HG02943 (cell line): Measurements from ENCODE around the gene SHROOM4.

ENCODE experiments used
- ATAC-seq: cut with Tn5 transposase; IDR thresholded peaks from one replicate; pipeline ENCODE4 v1.9.1; 2021; ENCODE audit warnings: mild to moderate bottlenecking, low read depth, moderate library complexity; ENCODE audit not compliant: unreplicated experiment

The SHROOM4 gene

DNA sequence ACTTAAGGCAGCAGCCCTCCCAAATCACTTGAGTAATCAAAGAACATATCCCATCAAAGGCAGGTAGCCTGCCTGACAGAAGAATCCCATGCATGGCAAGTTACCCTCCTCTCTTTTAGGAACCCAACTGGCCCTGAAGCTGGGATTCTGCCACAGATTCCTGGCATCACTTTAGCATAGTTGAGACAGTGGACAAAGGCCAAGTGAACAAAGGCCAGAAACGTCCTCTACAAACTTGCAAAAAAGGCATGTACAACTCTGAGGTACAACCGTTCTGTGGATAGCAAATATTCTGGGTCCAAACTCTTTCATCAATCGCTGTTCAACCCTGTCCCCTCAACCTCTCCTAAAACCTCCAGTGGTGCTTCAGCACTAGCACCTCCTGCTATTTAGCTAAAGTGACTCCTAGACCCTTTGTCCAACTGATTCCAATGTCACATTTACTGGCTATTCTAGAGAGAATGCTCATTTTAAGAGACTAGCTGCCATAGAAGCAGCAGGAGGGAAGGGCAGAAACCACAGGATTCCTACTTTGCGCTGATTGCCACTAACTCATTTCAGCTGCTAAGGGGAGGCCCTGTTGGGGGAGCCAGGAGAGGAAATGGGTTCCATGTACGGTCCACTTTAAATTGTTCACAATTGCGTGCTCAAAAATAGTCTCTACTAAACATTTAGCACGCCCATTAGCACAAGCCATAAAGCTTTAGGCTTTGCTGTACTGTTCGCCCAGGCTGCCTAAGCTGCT is 105.9 kb downstream of the SHROOM4 start:
- ATAC-seq: no peak

DNA sequence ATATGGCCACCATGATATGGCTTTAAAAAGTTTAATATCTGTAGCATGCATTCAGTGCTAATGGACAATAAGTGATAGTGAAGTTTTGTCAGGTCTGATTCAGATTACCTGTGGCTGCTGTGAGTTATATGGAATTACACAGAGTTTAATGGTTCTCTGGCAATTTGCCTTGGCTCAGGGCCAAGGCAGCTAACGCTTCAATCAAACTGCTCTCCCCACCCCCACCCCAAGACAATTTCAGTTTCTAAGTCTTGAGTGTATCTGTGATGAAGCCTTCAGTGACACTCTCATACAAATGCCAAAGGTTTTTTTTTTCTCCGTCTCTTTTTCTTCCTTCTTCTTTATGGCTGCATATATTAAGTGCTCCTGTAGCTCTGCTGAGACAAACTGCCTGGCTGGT is 106.6 kb downstream of the SHROOM4 start:
- no peak for ATAC-seq

- no peak for ATAC-seq
Observed at GRCh38 chrX:50705042-50705441, 109.0 kb downstream of the SHROOM4 start.

- ATAC-seq: no peak
Observed at GRCh38 chrX:50704360-50704759, 109.6 kb downstream of the SHROOM4 start.

DNA sequence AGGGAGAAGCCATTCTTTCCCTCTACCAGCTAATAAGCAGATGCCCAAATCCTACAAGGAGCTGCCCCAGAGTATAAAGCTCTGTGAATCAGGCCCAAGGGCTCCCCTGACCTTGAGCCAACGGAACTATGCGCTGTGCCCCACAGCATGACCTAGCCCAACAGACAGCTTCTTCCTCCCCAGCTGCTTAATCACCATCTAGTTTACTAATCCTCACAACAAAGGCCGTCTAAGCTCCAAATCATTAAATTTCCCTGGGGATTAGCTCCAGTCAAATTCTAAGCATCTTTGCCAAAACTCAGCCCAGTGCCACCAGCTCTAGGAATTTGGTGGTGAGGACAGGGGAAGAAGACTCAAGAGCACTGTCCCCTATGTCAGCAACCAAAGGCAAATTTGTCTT is 113.1 kb downstream of the SHROOM4 start:
- no peak for ATAC-seq

DNA sequence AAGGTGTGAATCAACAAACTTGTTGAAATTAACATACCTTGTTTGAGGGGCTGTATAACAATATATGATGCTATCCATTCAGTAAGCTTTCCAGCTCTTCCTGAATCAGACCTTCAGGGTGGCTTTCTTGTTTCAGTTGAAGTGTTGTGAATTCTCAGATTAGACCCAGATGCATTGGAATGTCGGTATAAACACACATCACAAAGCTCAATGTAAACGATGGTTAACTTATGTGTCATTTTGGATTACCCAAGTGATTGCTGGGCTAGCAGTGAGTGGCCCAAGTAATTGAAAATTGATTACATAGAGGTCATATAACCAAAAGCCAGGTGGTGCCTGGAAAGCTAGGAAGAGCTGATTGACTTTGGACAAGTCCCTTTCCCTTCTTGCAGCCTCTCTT is 115.0 kb downstream of the SHROOM4 start:
- no peak for ATAC-seq

DNA sequence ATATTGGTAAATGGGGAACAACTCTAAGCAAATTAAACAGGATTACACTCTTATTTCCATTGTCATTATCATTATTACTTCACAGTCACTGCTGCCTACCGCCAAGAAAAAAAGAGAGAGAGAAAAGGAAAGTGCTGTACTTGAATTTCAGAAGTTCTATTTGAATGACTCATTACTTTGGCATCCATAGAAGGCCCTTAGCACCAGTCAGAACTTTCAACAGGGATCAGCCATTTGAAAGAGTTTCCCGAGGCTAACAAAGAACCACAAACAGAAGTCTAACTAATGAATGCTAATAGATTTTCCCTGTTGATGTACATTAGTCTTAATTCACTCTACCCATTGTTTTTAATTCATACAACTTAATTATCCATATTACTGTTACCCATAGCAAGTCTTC is 116.3 kb downstream of the SHROOM4 start:
- ATAC-seq: no peak

GRCh38 chrX:50691820-50692219 is 122.2 kb downstream of the SHROOM4 start:
- ATAC-seq: peak; percentile 88

DNA sequence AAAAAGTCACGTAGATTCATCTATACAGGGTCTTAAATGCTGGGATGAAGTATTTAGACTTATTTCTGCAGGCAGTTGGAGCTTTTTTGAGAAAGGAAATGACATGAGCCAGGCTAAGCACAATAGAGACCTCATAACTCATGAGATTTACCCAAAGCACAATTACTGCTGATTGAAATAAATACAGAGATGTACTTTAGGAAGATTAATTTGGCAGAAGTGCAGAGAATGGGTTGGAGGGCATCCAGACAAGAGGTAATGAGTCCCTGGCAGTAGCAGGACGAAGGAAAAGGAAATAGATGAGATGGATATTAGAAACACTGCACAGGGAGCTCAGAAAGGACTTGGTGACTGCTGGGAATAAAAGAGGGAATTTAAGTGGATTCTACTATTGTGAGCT is 129.1 kb downstream of the SHROOM4 start:
- no peak for ATAC-seq

DNA sequence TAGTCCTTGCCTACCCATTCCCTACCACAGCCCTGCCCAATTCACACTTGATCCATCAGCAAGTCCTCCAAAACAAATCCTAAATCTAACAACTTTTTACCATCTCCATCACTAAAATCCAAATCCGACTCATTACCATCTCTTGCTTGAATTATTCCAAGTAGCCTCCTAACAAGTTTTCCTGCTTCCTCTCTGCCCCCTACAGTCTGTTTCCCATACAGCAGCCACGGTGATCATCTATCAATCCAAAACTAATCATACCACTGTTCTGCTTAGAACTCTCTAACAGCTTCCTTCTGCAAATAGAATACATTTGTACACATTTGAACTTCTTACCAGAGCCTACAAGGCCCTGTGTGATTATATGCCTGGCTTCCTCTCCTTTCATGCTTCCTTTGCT is 133.0 kb downstream of the SHROOM4 start:
- no peak for ATAC-seq

- no peak for ATAC-seq
Observed at GRCh38 chrX:50677789-50678188, 136.2 kb downstream of the SHROOM4 start.

DNA sequence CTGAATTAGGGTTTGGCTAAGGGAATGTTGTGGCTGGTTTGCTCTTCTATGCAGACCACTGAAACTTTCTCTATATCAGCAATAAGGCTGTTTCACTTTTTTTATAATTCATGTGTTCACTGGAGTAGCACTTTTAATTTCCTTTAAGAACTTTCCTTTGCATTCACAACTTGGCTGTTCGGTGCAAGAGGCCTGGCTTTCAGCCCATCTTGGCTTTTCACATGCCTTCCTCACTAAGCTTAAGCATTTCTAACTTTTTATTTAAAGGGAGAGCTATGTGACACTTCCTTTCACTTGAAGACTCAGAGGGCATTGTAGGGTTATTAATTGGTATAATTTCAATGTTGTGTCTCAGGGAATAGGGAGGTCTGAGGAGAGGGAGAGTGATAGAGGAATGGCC is 142.3 kb downstream of the SHROOM4 start:
- no peak for ATAC-seq

DNA sequence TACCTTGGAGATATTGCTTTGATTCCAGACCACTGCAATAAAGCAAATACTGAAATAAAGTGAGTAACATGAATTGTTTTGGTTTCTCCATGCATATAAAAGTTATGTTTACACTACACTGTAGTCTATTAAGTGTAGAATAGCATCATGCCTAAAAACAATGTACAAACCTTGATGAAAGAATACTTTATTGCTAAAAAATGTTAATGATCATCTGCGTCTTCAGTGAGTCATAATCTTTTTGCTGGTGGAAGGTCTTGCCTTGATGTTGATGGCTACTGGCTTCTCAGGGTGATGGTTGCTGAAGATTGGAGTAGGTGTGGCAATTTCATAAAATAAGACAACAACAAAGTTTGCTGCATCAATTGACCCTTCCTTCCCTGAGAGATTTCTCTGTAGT is 145.1 kb downstream of the SHROOM4 start:
- no peak for ATAC-seq

GRCh38 chrX:50648156-50648555 is 165.8 kb downstream of the SHROOM4 start:
- no peak for ATAC-seq

DNA sequence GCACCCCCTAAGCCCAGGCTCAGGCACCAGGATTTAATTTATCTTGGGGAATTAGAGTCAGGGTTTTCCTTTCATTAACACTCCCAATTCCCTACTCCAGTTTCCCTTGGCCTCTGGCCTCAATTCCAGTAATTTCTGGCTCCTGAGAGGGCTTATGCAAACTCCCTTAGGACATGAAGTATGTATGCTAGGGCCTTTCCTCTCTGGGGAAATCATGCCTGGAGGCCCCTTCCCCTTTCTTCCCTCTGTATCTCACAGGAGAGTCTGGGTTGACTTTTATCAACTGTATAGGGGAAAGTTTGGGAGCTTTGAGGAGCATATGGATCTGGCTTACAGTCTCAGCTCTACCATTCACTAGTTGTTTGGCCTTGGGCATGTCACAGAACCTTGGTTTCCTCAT is 169.5 kb downstream of the SHROOM4 start:
- no peak for ATAC-seq

DNA sequence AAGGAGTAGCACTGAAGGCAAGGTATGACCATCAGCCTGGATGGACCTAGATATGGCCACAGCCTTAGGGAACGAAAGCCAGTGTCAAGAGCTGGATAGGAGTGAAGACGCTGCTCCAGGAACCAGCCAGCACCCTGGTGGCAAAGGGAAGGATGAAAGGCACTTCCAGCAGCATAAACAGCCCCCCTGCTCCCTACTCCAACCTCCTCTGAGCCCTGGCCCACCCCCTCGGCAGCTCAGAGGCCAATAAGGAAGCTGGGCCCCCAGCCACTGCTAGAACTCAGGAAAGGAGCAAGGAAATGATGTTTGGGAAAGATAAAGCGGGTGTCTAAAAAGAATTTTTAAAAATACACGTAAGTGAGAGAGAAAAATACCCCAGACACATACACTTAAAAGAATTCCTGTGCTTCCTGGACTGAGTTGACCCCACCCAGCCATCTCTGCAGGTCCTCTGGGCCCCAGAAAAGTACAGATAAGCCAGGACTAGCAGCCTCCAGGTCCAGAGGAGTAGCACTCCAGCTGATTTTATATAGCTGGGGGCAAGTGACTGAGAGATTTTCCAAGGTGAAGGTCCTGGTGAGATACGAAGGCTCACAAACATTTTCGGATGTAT is 170.4 kb downstream of the SHROOM4 start:
- ATAC-seq: no peak

DNA sequence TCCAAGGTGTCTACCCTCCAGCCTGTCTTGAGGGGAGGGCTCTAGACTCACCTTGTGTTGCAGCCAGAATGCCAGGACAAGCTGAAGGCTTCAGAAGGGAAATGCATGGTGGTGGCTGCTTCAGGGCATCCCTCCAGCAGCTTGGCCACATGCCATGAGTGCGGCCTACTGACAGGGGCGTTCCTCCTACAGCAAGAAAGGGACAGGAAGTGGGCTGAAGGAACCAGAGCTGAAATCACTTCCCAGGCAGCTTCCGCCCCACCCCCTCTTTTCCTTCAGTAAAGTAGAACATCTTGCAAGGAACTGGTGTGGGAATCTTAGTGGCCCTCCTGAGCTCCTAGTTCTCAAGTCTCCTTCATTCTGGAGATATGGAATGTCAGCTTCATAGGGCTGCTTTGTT is 175.9 kb downstream of the SHROOM4 start:
- ATAC-seq: no peak

DNA sequence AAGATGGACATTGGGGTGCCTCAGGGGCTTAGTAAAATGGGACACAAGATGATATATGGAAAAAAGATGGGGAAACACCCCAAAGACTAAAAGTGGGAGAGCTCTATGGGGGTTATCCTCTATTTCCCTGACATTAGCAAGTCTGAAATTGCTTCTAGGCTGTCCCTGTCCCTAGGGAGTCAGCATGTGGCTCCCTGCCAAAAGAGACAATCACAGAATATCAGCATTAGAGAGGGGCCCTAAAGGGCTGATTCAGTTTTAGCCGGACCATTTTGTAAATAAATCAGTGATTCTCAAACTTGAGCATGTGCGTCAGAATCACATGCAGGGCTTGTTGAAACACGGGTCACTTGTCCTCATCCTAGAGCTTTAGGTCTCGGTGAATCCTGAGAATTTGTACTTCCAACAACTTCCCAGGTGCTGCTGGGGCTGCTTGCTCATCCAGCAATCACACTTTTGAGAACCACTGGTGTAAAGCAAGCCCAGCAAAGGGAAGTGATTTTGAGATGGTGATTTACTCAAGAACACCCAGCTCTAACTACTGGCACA is 178.1 kb downstream of the SHROOM4 start:
- ATAC-seq: no peak

DNA sequence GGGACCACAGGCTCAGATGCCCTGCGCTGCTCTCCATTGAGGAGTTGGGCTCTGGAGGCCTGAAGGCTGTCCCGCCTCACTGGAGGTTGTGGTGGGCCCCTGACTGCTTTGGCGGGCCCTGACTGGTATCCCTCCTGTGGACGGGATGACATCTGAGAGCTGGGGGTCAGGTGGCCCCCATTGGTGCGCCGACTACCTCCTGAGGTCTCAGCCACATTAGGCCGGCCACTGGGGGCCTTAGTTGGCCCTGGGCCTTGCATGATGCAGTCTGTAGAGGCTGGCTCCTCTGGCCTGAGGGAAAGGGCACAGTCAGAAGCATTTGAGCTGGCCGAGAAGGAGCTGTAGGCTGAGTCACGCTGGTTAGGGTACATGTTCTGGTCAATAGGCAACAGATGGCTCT is 178.8 kb downstream of the SHROOM4 start:
- ATAC-seq: no peak

DNA sequence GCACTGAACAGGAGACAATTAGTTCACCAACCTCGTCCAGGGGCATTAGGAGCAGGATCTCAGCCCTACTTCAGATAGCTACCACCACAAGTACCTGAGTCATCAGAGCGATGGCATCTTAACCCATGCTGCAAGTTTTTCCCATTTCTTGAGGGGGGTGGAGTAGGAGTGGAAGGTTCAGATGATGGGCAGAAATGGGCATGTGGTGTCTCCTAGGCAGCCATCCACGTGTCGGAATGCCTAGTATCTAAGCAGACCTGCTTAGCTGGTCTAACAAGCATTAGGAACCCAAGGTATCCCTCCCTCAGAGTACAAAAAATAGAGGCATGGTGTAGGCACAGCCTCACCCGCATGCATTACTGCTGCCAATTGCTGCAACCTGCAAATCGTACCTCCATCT is 184.2 kb downstream of the SHROOM4 start:
- ATAC-seq: no peak

DNA sequence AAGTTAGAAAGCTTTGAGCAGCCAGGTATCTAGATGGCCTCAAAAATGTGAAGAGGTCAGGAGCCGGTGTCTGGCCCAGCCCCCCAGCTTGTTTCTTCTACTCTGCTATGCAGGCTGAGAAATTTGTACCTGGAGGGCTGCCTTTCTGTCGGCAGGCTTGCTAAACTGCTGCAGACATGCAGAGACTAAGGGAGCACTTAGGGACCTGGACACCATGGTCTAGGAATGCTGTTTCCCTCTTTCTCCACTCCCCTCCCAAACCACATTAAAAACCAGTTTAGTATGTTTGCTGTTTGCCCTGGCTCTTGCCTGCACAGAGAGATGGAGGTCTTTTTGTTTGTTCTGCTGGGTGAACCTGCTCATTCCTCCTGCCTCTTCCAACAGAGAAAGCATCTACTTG is 186.3 kb downstream of the SHROOM4 start:
- ATAC-seq: no peak

GRCh38 chrX:50626432-50626831 is 187.6 kb downstream of the SHROOM4 start:
- no peak for ATAC-seq
